HFF-Myc (cell line): ENCODE measurements around the gene SLC16A4.

Experiments
- DNase-seq: peaks from one replicate; pipeline ENCODE4 v3.0.0-alpha.2; 2011; ENCODE audit warnings: low read depth; ENCODE audit errors: extremely low read depth
- H3K4me3 ChIP-seq: replicated peaks from 2 replicates; pipeline ENCODE4 v1.5.1; 2011; ENCODE audit warnings: low read depth, mild to moderate bottlenecking, control low read depth, low read length
- TF ChIP-seq, protein P1 (sequence below): IDR thresholded peaks from 2 replicates; pipeline ENCODE4 v1.5.1; 2012; ENCODE audit warnings: mild to moderate bottlenecking, low read depth, low read length, control low read depth; ENCODE audit errors: missing control alignments

Gene SLC16A4

DNA sequence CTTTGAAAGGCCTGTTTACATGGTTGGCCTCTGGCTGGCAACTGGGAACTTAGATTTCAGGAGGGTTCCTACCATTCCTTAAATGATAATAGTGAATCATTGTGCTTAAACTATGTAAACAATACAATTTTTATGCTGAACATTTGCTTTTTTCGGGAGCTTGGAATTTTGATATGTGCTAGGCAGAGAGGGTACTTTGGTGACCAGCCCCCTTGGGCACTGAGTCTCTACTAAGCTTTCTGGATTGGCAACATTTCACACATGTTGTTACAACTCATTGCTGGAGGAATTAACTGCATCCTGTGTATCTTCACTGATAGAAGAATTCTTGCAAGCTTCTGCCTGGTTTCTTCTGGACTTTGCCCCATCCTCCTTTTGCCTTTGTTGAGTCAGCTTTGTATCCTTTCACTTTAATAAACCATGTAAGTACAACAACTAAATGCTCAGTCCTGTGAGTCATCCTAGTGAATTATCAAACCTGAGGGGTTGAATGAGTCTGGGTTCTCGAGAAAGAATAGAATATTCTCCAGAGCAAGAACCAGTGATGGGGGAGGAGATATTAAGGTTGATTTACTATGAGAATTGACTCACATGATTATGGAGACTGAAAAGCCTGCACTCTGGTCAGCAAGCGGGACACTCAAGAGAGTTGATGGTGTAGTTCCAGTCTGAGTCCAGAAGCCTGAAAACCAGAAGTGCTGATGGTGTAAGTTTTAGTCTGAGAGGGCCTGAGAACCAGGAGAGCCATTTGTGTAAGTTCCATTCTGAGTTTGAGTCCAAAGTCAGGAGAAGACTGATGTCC lies 3.1 kb upstream of the SLC16A4 start:
- DNase-seq: peak; percentile 43

DNA sequence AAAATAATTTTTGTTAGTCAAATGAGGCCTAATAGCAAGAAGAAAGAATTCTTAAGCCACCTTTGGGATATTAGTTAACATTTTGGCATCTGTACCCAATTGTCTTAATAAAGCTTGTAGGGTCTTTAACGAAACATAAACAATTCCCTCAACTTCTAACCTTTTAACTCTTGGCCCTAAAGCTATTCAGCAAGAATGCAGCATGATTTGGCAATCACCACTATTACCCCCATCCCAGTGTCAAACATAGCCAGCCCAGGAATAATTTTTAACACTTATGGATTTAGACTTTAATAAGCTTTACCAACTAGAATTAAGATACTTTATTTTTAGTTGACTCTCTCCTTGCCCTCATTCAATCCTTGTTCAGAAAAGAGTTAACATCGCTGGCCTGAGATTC lies 2.5 kb upstream of the SLC16A4 start:
- no peak overlapping the region for H3K4me3 ChIP-seq
- TF ChIP-seq, protein P1, sequence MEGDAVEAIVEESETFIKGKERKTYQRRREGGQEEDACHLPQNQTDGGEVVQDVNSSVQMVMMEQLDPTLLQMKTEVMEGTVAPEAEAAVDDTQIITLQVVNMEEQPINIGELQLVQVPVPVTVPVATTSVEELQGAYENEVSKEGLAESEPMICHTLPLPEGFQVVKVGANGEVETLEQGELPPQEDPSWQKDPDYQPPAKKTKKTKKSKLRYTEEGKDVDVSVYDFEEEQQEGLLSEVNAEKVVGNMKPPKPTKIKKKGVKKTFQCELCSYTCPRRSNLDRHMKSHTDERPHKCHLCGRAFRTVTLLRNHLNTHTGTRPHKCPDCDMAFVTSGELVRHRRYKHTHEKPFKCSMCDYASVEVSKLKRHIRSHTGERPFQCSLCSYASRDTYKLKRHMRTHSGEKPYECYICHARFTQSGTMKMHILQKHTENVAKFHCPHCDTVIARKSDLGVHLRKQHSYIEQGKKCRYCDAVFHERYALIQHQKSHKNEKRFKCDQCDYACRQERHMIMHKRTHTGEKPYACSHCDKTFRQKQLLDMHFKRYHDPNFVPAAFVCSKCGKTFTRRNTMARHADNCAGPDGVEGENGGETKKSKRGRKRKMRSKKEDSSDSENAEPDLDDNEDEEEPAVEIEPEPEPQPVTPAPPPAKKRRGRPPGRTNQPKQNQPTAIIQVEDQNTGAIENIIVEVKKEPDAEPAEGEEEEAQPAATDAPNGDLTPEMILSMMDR: no peak
- no peak for DNase-seq

More for the DNA sequence above, 3.1 kb upstream of the SLC16A4 start:
- TF ChIP-seq, protein P1: no peak
- H3K4me3 ChIP-seq: no peak overlapping the region

- DNase-seq: no peak
- TF ChIP-seq, protein P1: no peak
- H3K4me3 ChIP-seq: peak overlapping the region; percentile 38
These were observed 730 bp downstream of the SLC16A4 start for GRCh38 chr1:110390096-110390495.

GRCh38 chr1:110387048-110387754 lies 3.6 kb downstream of the SLC16A4 start:
- H3K4me3 ChIP-seq: no peak overlapping the region
- TF ChIP-seq, protein P1: no peak
- no peak for DNase-seq

DNA sequence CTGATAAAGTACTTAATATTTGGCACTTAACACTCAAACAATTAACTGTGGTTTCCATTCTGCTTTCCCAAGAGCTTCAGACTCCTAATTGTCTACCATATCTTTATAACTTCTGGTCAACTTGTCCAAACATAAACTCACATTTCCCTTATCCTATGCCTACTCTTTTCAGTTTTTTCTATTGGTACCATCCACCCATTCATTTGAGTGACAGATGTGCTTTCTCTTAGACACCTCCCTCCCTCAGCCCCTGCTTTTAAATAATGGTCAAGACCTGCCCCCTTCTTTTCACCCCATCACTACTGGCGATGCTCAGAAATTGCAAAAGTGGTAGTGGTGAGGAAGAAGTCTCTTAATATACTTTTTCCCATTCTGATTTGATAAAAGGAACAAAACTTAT lies 5.5 kb downstream of the SLC16A4 start:
- DNase-seq: no peak
- TF ChIP-seq, protein P1: no peak
- no peak overlapping the region for H3K4me3 ChIP-seq

GRCh38 chr1:110384581-110385321 lies 6.1 kb downstream of the SLC16A4 start:
- H3K4me3 ChIP-seq: no peak overlapping the region
- DNase-seq: no peak
- TF ChIP-seq, protein P1: no peak
